ENCODE results near the gene NPC1. TPM values are rescaled to one million over a fixed set of nuclear protein-coding genes. Genes with fewer than 3 reads are reported as not detected.

Gene NPC1
- total and polyA plus RNA-seq, 11 donors, result 7.8 to 42.7 (median 16.8) TPM

DNA sequence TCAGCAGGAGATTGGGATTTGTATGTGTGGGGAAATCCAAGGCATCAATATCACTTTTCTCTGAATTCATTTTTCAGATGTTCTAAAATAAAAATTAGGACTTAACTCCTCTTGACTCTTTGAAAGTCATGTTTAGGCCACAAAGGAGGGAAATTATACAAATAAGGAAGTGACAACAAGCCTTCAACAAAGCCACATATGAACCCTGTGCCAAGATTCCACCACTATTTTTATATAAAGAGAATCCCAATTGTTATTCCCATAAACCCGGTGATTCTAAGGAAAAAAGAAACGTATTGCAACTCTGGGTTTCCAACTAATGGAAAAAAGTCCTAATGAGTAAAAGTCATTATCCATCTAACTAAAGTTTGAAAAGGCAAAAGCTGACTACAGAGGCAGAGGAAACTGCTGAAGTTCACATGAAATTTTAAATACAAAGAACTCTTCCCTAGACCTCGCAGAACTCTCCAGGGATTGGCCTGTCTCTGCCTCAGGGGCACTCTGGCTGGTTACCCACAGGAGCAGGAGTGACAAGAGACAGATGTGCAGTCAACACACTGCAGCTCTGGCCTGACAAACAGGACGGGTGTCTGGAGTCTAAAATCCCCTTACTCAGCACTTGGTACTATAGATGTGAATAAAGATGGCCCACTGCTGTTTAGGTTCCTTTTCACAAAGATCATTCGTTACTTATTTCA, 11.5 kb downstream of the NPC1 start:
- Histone ChIP-seq H3K4me3 (no peak overlapping the region), H3K4me1 (peaks cover 0 to 51% (median 23%) of the 10 kb centered on the region in 12 donors), H3K9me3 (no peaks in the 10 kb centered on the region), H3K27me3 (no peaks in the 10 kb centered on the region), H3K27ac (peak overlapping the region in 7 of 12 donors; percentile 2 to 76 (median 17)), H3K36me3 (peaks cover 0 to 49% (median 21%) of the 10 kb centered on the region in 9 donors)
- ATAC-seq (peak in 1 of 4 donors; percentile 53), DNase-seq (no peak)
- no peak for TF ChIP-seq POLR2A (IDR thresholded peaks at IDR 0.05)
- TF ChIP-seq, protein P1, sequence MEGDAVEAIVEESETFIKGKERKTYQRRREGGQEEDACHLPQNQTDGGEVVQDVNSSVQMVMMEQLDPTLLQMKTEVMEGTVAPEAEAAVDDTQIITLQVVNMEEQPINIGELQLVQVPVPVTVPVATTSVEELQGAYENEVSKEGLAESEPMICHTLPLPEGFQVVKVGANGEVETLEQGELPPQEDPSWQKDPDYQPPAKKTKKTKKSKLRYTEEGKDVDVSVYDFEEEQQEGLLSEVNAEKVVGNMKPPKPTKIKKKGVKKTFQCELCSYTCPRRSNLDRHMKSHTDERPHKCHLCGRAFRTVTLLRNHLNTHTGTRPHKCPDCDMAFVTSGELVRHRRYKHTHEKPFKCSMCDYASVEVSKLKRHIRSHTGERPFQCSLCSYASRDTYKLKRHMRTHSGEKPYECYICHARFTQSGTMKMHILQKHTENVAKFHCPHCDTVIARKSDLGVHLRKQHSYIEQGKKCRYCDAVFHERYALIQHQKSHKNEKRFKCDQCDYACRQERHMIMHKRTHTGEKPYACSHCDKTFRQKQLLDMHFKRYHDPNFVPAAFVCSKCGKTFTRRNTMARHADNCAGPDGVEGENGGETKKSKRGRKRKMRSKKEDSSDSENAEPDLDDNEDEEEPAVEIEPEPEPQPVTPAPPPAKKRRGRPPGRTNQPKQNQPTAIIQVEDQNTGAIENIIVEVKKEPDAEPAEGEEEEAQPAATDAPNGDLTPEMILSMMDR (IDR thresholded peaks at IDR 0.05), result no peak
- WGBS, 4 donors, result 40 to 58% (median 52%) methylated on average over 5 of the region's 5 CpGs
- intact Hi-C loops (cut with DNase I), result no loop called here

DNA sequence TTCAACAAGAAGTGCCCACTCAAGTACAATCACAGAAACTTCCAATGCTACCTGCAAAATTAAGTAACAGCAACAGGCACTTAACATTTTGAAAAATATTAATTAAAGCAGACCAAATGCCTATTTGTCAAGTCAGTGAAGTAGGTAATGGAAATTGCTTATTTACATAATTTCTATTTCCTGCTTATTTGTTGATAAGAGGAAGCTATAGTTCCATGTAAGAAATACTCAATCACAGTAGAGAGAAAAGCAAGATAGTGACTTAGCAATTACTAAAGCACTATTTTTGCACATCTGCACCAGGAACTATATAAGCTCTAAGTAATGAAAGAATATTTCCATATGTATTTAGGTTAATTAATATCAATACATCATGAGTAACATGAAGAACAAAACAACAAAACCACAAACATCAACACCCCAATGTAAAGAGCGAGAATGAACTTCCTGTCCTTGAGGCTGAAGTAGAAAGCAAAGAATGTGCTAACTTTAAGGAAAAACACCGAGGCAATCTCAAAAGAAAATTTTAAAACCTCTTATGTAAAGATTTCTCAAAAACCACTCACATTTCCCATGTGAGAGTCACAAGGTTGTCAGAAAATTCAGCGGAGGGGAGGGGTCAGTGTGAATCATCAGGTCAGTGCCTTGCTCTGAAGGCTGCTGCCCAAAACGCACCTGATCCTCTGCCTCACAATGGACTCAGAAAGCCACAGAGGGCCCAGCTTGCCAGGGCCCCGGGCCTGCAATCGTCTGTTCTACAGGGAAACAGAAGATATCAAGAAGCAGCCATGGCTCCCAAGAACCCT, 12.5 kb downstream of the NPC1 start:
- WGBS, 4 donors, result 52 to 64% (median 58%) methylated on average over 6 of the region's 6 CpGs
- H3K36me3 ChIP-seq, result peaks cover 0 to 58% (median 30%) of the 10 kb centered on the region in 9 donors
- H3K4me1 ChIP-seq, result peaks cover 0 to 41% (median 23%) of the 10 kb centered on the region in 12 donors
- no peak overlapping the region for H3K4me3 ChIP-seq
- DNase-seq (no peak), ATAC-seq (peak in 2 of 4 donors; percentile 36 to 39)
- no peaks in the 10 kb centered on the region for H3K27me3 ChIP-seq
- no peaks in the 10 kb centered on the region for H3K9me3 ChIP-seq
- intact Hi-C loops (cut with DNase I), result no loop called here
- TF ChIP-seq, protein P1 (IDR thresholded peaks at IDR 0.05), result no peak
- no peak for TF ChIP-seq POLR2A (IDR thresholded peaks at IDR 0.05)
- peak overlapping the region in 9 of 12 donors; percentile 2 to 76 (median 17) for H3K27ac ChIP-seq

DNA sequence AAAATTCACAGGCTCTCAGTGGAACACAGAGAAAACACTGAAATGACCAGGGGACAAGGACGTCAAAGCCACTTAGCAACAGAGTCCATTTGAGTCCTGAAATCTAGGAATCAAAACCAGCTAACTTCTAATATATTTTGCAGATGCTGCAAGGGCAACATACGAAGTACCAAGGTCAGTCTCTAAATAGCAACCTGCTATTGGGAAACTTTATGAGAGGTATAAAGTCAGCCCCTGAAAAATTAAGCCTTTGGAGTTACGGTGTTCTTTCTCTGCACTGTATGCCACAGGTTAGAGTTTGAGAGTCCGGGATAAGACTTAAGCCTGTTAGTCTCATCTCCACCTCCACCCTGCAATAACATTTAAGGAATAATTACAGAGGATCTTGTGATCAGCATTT, 13.3 kb downstream of the NPC1 start:
- no peak for DNase-seq
- TF ChIP-seq, protein P1 (IDR thresholded peaks at IDR 0.05), result no peak
- no peak for TF ChIP-seq POLR2A (IDR thresholded peaks at IDR 0.05)
- 59 to 75% (median 61%) methylated on average over 4 of the region's 4 CpGs for WGBS, 4 donors
- Histone ChIP-seq H3K36me3 (peaks cover 0 to 66% (median 38%) of the 10 kb centered on the region in 9 donors), H3K27me3 (no peaks in the 10 kb centered on the region), H3K4me1 (peaks cover 0 to 36% (median 23%) of the 10 kb centered on the region in 12 donors), H3K27ac (peak overlapping the region in 5 of 12 donors; percentile 10 to 76 (median 31)), H3K9me3 (no peaks in the 10 kb centered on the region), H3K4me3 (no peak overlapping the region)
- intact Hi-C loops (cut with DNase I), result no loop called here
- peak in 3 of 4 donors; percentile 36 to 65 (median 38) for ATAC-seq

DNA sequence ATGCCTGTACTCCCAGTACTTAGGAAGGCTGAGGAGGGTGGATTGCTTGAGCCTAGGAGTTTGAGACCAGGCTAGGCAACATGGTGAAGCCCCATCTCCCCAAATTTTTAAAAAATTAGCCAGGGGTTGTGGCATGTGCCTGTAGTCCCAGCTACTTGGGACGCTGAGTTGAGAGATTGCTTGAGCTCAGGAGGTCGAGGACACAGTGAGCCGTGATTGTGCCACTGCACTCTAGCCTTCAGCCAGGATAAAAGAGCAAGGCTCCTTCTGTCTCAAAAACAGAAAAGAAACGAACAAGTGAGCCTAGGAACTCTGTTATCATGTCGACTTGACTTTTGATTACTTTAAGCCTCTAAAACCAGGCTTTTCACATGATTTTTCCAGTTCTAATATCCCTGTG, 13.7 kb downstream of the NPC1 start:
- H3K4me1 ChIP-seq, result peaks cover 0 to 36% (median 23%) of the 10 kb centered on the region in 12 donors
- no peak overlapping the region for H3K4me3 ChIP-seq
- H3K27ac ChIP-seq, result peak overlapping the region in 5 of 12 donors; percentile 10 to 76 (median 31)
- intact Hi-C loops (cut with DNase I), result no loop called here
- DNase-seq (no peak), ATAC-seq (peak in 1 of 4 donors; percentile 51)
- TF ChIP-seq, protein P1 (IDR thresholded peaks at IDR 0.05), result no peak
- TF ChIP-seq POLR2A (IDR thresholded peaks at IDR 0.05), result no peak
- WGBS, 4 donors, result 57 to 70% (median 62%) methylated on average over 5 of the region's 5 CpGs
- no peaks in the 10 kb centered on the region for H3K9me3 ChIP-seq
- H3K36me3 ChIP-seq, result peaks cover 0 to 70% (median 43%) of the 10 kb centered on the region in 9 donors
- no peaks in the 10 kb centered on the region for H3K27me3 ChIP-seq
